OCI-LY7 (cell line): Measurements from ENCODE around the gene LAYN.

ENCODE experiments used
- EZH2phosphoT487 ChIP-seq: fragments of 200-600 bp; sonication (generic); IDR thresholded peaks from 2 replicates; pipeline ENCODE4 v1.6.1; 2018; ENCODE audit warnings: low read depth, borderline replicate concordance, mild to moderate bottlenecking, mixed run types, antibody characterized with exemption, low read length, moderate library complexity, mixed read lengths
- TF ChIP-seq, protein P1 (sequence below): fragments of 200-600 bp; sonication (generic); conservative IDR thresholded peaks from 2 replicates; pipeline ENCODE4 v1.5.1; 2014; ENCODE audit warnings: mild to moderate bottlenecking, antibody characterized with exemption, low read length, moderate library complexity, mixed read lengths

DNA sequence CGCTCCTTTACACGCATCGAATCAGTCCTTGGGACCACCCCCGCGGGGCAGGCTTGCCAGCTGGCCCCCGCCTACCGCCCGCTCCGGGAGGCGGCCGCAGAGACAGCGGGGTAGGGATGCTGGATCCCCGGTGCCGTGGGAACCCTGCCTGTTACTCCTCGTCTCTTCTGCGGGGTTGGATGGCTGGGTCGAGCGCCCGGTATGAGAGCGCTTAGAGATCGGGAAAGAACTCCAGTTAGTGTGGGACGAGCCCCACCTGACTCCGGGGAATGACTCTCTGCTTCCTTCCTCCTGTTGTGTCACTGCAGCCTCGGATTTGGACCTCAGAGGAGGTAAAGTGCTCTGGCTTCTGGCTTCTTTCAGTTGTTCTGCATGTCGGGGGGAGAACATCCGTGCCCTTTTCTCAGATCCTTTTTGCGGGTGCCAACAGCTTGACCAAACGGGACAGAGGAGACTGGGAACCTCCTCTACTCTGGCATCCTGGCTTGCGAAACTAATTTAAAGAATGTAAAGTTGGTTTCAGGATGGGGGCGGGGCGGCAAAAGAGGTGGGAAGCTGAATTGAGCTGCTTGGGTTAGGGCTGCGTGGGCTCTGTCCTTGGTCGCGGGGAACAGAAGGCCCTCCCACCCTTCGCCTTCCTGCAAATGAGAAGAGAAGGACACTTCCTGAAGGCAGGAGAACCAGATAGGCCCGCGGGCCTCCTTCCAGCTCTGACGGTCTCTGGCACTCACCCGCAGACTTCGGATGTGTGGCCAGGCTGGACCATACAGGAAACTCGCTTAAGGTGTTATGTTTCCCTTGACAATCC, 938 bp downstream of the LAYN start:
- TF ChIP-seq, protein P1, sequence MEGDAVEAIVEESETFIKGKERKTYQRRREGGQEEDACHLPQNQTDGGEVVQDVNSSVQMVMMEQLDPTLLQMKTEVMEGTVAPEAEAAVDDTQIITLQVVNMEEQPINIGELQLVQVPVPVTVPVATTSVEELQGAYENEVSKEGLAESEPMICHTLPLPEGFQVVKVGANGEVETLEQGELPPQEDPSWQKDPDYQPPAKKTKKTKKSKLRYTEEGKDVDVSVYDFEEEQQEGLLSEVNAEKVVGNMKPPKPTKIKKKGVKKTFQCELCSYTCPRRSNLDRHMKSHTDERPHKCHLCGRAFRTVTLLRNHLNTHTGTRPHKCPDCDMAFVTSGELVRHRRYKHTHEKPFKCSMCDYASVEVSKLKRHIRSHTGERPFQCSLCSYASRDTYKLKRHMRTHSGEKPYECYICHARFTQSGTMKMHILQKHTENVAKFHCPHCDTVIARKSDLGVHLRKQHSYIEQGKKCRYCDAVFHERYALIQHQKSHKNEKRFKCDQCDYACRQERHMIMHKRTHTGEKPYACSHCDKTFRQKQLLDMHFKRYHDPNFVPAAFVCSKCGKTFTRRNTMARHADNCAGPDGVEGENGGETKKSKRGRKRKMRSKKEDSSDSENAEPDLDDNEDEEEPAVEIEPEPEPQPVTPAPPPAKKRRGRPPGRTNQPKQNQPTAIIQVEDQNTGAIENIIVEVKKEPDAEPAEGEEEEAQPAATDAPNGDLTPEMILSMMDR = no peak
- no peak for TF ChIP-seq EZH2phosphoT487
